KMS-11 (cell line): ENCODE data around the gene CNRIP1.

Experiments used
- H2AFZ ChIP-seq: fragments of 200-600 bp; sonication (generic); 2 replicates; pipeline ENCODE4 v1.6.1; 2016; ENCODE audit warnings: antibody characterized with exemption, mixed run types, low read depth
- H3K27ac ChIP-seq: fragments of 200-600 bp; sonication (generic); 2 replicates; pipeline ENCODE4 v1.6.1; 2016; ENCODE audit warnings: mild to moderate bottlenecking, mixed run types
- H3K27me3 ChIP-seq: fragments of 200-600 bp; sonication (generic); 2 replicates; pipeline ENCODE4 v1.6.1; 2017; ENCODE audit warnings: mild to moderate bottlenecking, low read depth, mixed run types, moderate library complexity; ENCODE audit not compliant: insufficient read depth
- H3K36me3 ChIP-seq: fragments of 200-600 bp; sonication (generic); 2 replicates; pipeline ENCODE4 v1.6.1; 2017; ENCODE audit warnings: mild to moderate bottlenecking, mixed run types; ENCODE audit not compliant: insufficient read depth
- H3K4me1 ChIP-seq: fragments of 200-600 bp; sonication (generic); 2 replicates; pipeline ENCODE4 v1.6.1; 2016; ENCODE audit warnings: mild to moderate bottlenecking, low read depth, mixed run types; ENCODE audit not compliant: poor library complexity, severe bottlenecking
- H3K4me2 ChIP-seq: fragments of 200-600 bp; sonication (generic); 2 replicates; pipeline ENCODE4 v1.7.0; 2016; ENCODE audit warnings: mild to moderate bottlenecking, mixed run types
- H3K4me3 ChIP-seq: fragments of 200-600 bp; sonication (generic); IDR thresholded peaks from 2 replicates; pipeline ENCODE4 v1.6.1; 2017; ENCODE audit warnings: low read depth, low read length, mixed read lengths; ENCODE audit not compliant: insufficient read depth
- H3K79me2 ChIP-seq: fragments of 200-600 bp; sonication (generic); 2 replicates; pipeline ENCODE4 v1.6.1; 2016; ENCODE audit warnings: low read depth, mixed run types; ENCODE audit not compliant: insufficient read depth
- H3K9ac ChIP-seq: fragments of 200-600 bp; sonication (generic); 2 replicates; pipeline ENCODE4 v1.6.1; 2016; ENCODE audit warnings: mild to moderate bottlenecking, mixed run types
- H4K20me1 ChIP-seq: fragments of 200-600 bp; sonication (generic); 2 replicates; pipeline ENCODE4 v1.6.1; 2016; ENCODE audit warnings: mild to moderate bottlenecking, mixed run types; ENCODE audit not compliant: insufficient read depth
- CTCF ChIP-seq: fragments of 200-600 bp; sonication (generic); conservative IDR thresholded peaks from 2 replicates; pipeline ENCODE4 v1.6.1; 2017; ENCODE audit warnings: low read depth, mild to moderate bottlenecking, antibody characterized with exemption, low read length, moderate library complexity, mixed read lengths

Gene CNRIP1

GRCh38 chr2:68366083-68366560 lies 46.4 kb upstream of the CNRIP1 start:
- no peak overlapping the region for H3K4me3 ChIP-seq
- H3K36me3 ChIP-seq = no peaks in the 10 kb centered on the region
- no peaks in the 10 kb centered on the region for H4K20me1 ChIP-seq
- no peaks in the 10 kb centered on the region for H3K79me2 ChIP-seq
- H3K9ac ChIP-seq = no peak overlapping the region
- H3K4me1 ChIP-seq = peaks cover 30% of the 10 kb centered on the region
- H2AFZ ChIP-seq = no peak overlapping the region
- H3K4me2 ChIP-seq = no peak overlapping the region
- no peak for TF ChIP-seq CTCF
- no peaks in the 10 kb centered on the region for H3K27me3 ChIP-seq
- no peak overlapping the region for H3K27ac ChIP-seq

DNA sequence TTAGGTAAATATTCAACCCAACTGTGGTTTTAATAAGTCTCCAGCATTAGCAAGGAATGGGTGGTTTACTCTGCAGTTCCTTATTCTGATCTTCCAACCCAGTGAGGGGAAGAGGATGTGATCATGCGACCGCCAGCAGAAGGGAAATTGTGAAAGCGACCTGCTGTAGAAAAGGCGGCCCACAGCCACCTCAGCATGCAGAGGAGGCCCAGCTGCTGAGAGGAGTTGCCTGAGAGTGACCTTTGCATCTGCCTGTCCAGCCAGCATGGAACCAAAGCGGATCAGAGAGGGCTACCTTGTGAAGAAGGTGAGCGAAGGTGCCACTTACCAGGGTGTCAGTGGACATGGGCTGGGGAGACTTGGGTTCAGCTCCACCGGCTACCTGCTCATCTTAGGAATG lies 45.3 kb upstream of the CNRIP1 start, which contains the start of gene PLEK:
Gene PLEK, plus strand, starts transcription at position 196 of the 400 bp plus-strand sequence. Its CDS starts 70 bp downstream, at position 266.
- Histone ChIP-seq H3K36me3 (no peaks in the 10 kb centered on the region), H3K4me1 (peaks cover 28% of the 10 kb centered on the region), H3K4me2 (no peak within 1 kb of the TSS), H3K27me3 (no peaks in the 10 kb centered on the region), H2AFZ (no peak within 1 kb of the TSS), H3K9ac (no peak within 1 kb of the TSS), H3K27ac (no peak within 1 kb of the TSS), H3K79me2 (no peaks in the 10 kb centered on the region), H3K4me3 (no peak within 1 kb of the TSS), H4K20me1 (no peaks in the 10 kb centered on the region)
- TF ChIP-seq CTCF = no peak

GRCh38 chr2:68363721-68364120 lies 44.0 kb upstream of the CNRIP1 start:
- Histone ChIP-seq H3K27me3 (no peaks in the 10 kb centered on the region), H3K79me2 (no peaks in the 10 kb centered on the region), H3K9ac (no peak overlapping the region), H3K27ac (no peak overlapping the region), H4K20me1 (no peaks in the 10 kb centered on the region), H3K4me1 (peaks cover 28% of the 10 kb centered on the region), H2AFZ (no peak overlapping the region), H3K4me3 (no peak overlapping the region), H3K4me2 (peak overlapping the region; percentile 29; the same call in 1 of the 2 replicates), H3K36me3 (no peaks in the 10 kb centered on the region)
- TF ChIP-seq CTCF = no peak

DNA sequence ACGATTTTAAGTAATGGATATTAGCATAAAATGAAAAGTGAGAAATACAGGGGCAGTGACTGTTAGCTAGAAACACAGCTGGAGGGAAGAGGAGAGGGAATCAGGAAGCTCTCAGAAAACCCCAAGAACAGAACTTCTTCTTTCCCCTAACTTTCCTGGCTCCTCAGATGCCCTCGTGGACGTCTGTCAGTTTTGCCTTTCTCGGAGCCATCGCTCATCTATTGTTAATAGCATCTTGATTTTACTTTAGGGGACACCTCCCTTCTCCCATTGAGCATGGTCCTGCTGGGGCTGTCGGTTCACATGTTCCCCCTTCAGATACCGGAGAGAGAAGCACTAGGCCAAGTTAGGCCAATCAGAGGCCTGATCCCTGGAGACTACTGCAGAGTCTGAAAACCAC lies 43.0 kb upstream of the CNRIP1 start:
- Histone ChIP-seq H3K4me1 (peaks cover 36% of the 10 kb centered on the region), H3K36me3 (no peaks in the 10 kb centered on the region), H3K79me2 (no peaks in the 10 kb centered on the region), H3K9ac (peak overlapping the region; percentile 37; the same call in 1 of the 2 replicates), H3K4me3 (peak overlapping the region; percentile 7), H3K4me2 (peak overlapping the region; percentile 68), H3K27ac (peak overlapping the region; percentile 40; the same call in 1 of the 2 replicates), H3K27me3 (no peaks in the 10 kb centered on the region), H2AFZ (peak overlapping the region; percentile 96), H4K20me1 (no peaks in the 10 kb centered on the region)
- no peak for TF ChIP-seq CTCF
